RPMI8226 (cell line): ENCODE data around the gene NDUFS5.
A peak's percentile ranks its signal among the peaks of the same experiment; 100 is the strongest.
"Not testable (repeated sequence)": the region's sequence is repeated elsewhere in the genome, so short reads cannot be mapped to it uniquely, and the experiment has no call there.

Source experiments
- DNase-seq: peaks from one replicate; pipeline ENCODE4 v3.0.0-alpha.2; 2015

NDUFS5 gene

GRCh38 chr1:39065542-39065941 is 39.4 kb downstream of the NDUFS5 start:
- no peak for DNase-seq

GRCh38 chr1:39068227-39068626 is 42.1 kb downstream of the NDUFS5 start:
- DNase-seq: not testable (repeated sequence)

- DNase-seq: not testable (repeated sequence)
Observed at GRCh38 chr1:39071557-39071956, 45.4 kb downstream of the NDUFS5 start.

GRCh38 chr1:39076127-39076798 is 50.1 kb downstream of the NDUFS5 start:
- no peak for DNase-seq

GRCh38 chr1:39076799-39077148 is 50.6 kb downstream of the NDUFS5 start:
- DNase-seq: no peak

- DNase-seq: no peak
Observed at GRCh38 chr1:39080269-39080826, 54.2 kb downstream of the NDUFS5 start.

GRCh38 chr1:39080831-39081270 is 54.7 kb downstream of the NDUFS5 start:
- no peak for DNase-seq

- DNase-seq: peak; percentile 47
Observed at GRCh38 chr1:39081271-39082009, 55.3 kb downstream of the NDUFS5 start.

GRCh38 chr1:39082010-39082799 is 56.1 kb downstream of the NDUFS5 start:
- DNase-seq: no peak

GRCh38 chr1:39082811-39083576 is 56.8 kb downstream of the NDUFS5 start:
- DNase-seq: no peak

GRCh38 chr1:39084191-39084590 is 58.0 kb downstream of the NDUFS5 start:
- no peak for DNase-seq
